Fibroblast of lung (primary cell): ENCODE results near the gene STARD13. TPM values are rescaled to one million over a fixed set of nuclear protein-coding genes. Genes with fewer than 3 reads are reported as not detected.

Experiments used
- DNase-seq, 2 donors: peaks; one replicate each; pipeline versions ENCODE4 v3.0.0 to v3.0.0-alpha.2; 2010; ENCODE audit warnings: low read depth in 2 of 2
- H2AFZ ChIP-seq: 2 replicates; pipeline ENCODE4 v1.5.1; 2012; ENCODE audit warnings: low read length, control low read depth, inconsistent platforms
- H3K27ac ChIP-seq: 2 replicates; pipeline ENCODE4 v1.5.1; 2011; ENCODE audit warnings: low read length, control low read depth; ENCODE audit not compliant: insufficient read depth
- H3K27me3 ChIP-seq: 2 replicates; pipeline ENCODE4 v1.5.1; 2011; ENCODE audit warnings: mild to moderate bottlenecking, low read length; ENCODE audit not compliant: control insufficient read depth, insufficient read depth
- H3K36me3 ChIP-seq: 2 replicates; pipeline ENCODE4 v1.5.1; 2011; ENCODE audit warnings: low read length; ENCODE audit not compliant: control insufficient read depth, insufficient read depth
- H3K4me1 ChIP-seq: 2 replicates; pipeline ENCODE4 v1.5.1; 2011; ENCODE audit warnings: low read length; ENCODE audit not compliant: control insufficient read depth, insufficient read depth; ENCODE audit errors: extremely low read depth
- H3K4me2 ChIP-seq: 2 replicates; pipeline ENCODE4 v1.5.1; 2011; ENCODE audit warnings: low read length, control low read depth; ENCODE audit not compliant: insufficient read depth; ENCODE audit errors: extremely low read depth
- H3K4me3 ChIP-seq, 4 experiments: fragments of 200-600 bp in 1 of 4; sonication (generic) in 1 of 4; replicated peaks in 1 of 4; 2 replicates each; pipeline ENCODE4 v1.5.1; 2011 to 2016; ENCODE audit warnings: low read length in 4 of 4, low read depth in 3 of 4, mild to moderate bottlenecking in 3 of 4, control low read depth in 2 of 4, inconsistent platforms in 1 of 4, mixed read lengths in 1 of 4; ENCODE audit not compliant: insufficient read depth in 1 of 4; ENCODE audit errors: control extremely low read depth in 1 of 4
- H3K79me2 ChIP-seq: 2 replicates; pipeline ENCODE4 v1.5.1; 2012; ENCODE audit warnings: mild to moderate bottlenecking, low read length, inconsistent platforms; ENCODE audit not compliant: control insufficient read depth, insufficient read depth
- H3K9ac ChIP-seq: 2 replicates; pipeline ENCODE4 v1.5.1; 2011; ENCODE audit warnings: mild to moderate bottlenecking, low read length, control low read depth; ENCODE audit not compliant: insufficient read depth
- H3K9me3 ChIP-seq: 2 replicates; pipeline ENCODE4 v1.5.1; 2012; ENCODE audit warnings: low read depth, low read length; ENCODE audit not compliant: control insufficient read depth, insufficient read depth
- H4K20me1 ChIP-seq: 2 replicates; pipeline ENCODE4 v1.5.1; 2011; ENCODE audit warnings: low read length; ENCODE audit not compliant: control insufficient read depth, insufficient read depth; ENCODE audit errors: extremely low read depth
- EZH2 ChIP-seq: IDR thresholded peaks from 2 replicates; pipeline ENCODE4 v1.5.1; 2012; ENCODE audit warnings: low read length, control low read depth, mild to moderate bottlenecking; ENCODE audit errors: missing control alignments
- polyA plus RNA-seq, 2 donors: library from polyadenylated mRNA; depleted of rRNA in 1 of 2; stranded (reverse) in 1 of 2; unstranded in 1 of 2; fragments of >200 nt; gene quantifications; 2 replicates each; pipeline ENCODE4 v1.2.1, GENCODE V29; 2011 to 2012; ENCODE audit warnings: missing spikeins in 1 of 2
- total RNA-seq: library from RNA; depleted of rRNA; stranded (reverse); fragments of >200 nt; gene quantifications from 2 replicates; pipeline ENCODE4 v1.2.1, GENCODE V29; 2014
- TF ChIP-seq, protein P1 (sequence below), 2 donors: IDR thresholded peaks in 1 of 2; conservative IDR thresholded peaks in 1 of 2; 1 replicate in 1 of 2; 2 replicates in 1 of 2; pipeline ENCODE4 v1.5.1; 2011 to 2012; ENCODE audit warnings: low read length in 2 of 2, control low read depth in 1 of 2, inconsistent platforms in 1 of 2, low read depth in 1 of 2, mild to moderate bottlenecking in 1 of 2

Gene STARD13
- total and polyA plus RNA-seq, 2 donors (not counting 1 experiment from before 2014, with no cell fraction given) = 25.2 to 44.6 TPM

DNA sequence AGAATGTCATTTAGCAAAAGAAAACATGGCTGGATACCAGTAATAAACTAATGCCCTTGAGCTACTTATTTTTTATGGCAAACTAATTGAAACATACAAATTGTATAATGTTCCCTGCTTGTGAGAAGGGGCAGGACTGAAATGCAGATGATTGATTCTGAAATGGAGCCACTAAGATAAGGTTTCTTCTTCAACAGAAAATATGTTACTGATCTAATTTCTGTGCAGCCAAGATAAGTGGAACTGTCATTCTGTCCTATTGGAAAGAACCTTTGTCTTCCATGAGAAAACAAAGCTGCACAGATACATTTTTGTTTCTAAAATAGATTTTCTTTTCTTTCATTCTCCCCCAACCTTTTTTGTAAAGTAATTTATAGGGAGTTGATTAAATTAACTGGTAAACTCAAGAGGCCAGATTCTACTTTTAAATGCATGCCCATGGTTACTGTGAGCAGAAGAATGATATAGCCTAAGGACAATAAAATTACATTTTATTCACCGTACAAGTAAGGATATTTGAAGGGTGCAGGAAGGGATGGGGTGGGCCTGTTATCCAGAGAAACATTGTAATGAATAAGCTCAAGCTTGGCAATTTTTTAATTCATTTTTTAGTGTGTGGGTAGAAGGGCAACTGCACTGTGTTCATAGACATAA is 39.9 kb downstream of the STARD13 start:
- TF ChIP-seq EZH2 = no peak
- TF ChIP-seq, protein P1, sequence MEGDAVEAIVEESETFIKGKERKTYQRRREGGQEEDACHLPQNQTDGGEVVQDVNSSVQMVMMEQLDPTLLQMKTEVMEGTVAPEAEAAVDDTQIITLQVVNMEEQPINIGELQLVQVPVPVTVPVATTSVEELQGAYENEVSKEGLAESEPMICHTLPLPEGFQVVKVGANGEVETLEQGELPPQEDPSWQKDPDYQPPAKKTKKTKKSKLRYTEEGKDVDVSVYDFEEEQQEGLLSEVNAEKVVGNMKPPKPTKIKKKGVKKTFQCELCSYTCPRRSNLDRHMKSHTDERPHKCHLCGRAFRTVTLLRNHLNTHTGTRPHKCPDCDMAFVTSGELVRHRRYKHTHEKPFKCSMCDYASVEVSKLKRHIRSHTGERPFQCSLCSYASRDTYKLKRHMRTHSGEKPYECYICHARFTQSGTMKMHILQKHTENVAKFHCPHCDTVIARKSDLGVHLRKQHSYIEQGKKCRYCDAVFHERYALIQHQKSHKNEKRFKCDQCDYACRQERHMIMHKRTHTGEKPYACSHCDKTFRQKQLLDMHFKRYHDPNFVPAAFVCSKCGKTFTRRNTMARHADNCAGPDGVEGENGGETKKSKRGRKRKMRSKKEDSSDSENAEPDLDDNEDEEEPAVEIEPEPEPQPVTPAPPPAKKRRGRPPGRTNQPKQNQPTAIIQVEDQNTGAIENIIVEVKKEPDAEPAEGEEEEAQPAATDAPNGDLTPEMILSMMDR (conservative IDR thresholded peaks at IDR 0.05 in 1 of 2, IDR thresholded peaks at IDR 0.05 in 1 of 2; ENCODE audit: low read depth in 1 of 2, low read length in 2 of 2) = no peak
- H3K27me3 ChIP-seq = no peaks in the 10 kb centered on the region
- peaks cover 7% of the 10 kb centered on the region for H3K4me1 ChIP-seq
- H3K9me3 ChIP-seq = no peaks in the 10 kb centered on the region
- DNase-seq = no peak
- H3K4me3 ChIP-seq = no peak overlapping the region
- H3K4me2 ChIP-seq = no peak overlapping the region
- no peak overlapping the region for H3K9ac ChIP-seq
- peaks cover 82% of the 10 kb centered on the region for H3K79me2 ChIP-seq
- H4K20me1 ChIP-seq = no peaks in the 10 kb centered on the region
- peaks cover 2% of the 10 kb centered on the region for H3K36me3 ChIP-seq
- H2AFZ ChIP-seq = no peak overlapping the region
- no peak overlapping the region for H3K27ac ChIP-seq

DNA sequence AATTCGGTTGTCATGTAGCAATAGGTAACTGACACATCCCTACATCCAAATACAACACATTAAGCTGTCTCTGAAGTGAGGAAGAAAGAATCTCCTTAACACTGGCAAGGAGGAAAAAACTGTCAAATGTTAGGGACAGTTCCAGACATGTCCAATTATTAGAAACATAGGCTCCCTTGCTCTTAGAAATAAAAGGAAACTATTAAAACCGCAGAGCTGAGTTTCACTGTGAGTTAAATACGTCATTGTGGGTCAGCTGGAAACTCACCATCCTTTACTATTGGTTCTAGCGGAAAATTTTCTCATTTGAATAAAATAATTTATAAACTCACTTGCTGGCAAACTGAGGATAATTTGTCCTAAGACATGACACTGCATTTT is 40.7 kb downstream of the STARD13 start:
- Histone ChIP-seq H3K9me3 (peaks cover 2% of the 10 kb centered on the region), H3K27me3 (no peaks in the 10 kb centered on the region), H4K20me1 (no peaks in the 10 kb centered on the region), H2AFZ (no peak overlapping the region), H3K4me3 (no peak overlapping the region), H3K9ac (no peak overlapping the region), H3K27ac (no peak overlapping the region), H3K4me1 (peaks cover 3% of the 10 kb centered on the region), H3K4me2 (no peak overlapping the region), H3K79me2 (peaks cover 82% of the 10 kb centered on the region), H3K36me3 (peaks cover 2% of the 10 kb centered on the region)
- TF ChIP-seq, protein P1 (conservative IDR thresholded peaks at IDR 0.05 in 1 of 2, IDR thresholded peaks at IDR 0.05 in 1 of 2; ENCODE audit: low read depth in 1 of 2, low read length in 2 of 2) = no peak
- no peak for TF ChIP-seq EZH2
- no peak for DNase-seq

DNA sequence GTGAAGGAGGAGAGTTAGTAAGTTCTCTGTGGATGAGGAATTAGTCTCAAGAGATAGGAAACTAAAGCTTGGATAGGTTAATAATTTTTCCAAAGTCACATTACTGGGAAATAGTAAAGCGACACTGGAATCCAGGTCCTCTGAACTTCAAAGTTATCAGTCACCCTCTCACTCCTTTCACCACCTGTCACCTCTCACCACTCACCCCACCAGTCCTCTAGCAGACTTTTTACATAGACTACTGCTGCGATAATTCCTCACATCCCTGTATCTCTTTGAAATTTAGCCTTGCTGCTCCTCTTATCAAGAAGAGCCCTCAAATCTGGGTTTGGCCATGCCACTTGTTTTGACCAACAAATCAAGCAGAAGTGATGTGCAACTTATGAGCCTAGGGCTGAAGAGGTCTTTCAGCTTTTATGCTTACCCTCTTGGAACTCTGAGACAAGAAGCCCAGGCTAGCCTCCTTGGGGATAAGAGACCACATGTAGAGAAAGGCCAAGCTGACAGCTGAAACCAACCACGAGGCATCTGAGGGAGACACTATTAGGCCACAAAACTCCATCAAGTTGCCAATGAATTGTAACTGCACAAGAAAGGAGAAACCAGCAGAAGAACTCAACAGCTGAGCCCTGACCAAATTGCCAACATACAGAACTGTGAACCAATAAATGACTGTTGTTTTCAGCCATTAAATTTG is 41.2 kb downstream of the STARD13 start:
- H4K20me1 ChIP-seq = no peaks in the 10 kb centered on the region

More for the DNA sequence above, 41.2 kb downstream of the STARD13 start:
- Histone ChIP-seq H2AFZ (no peak overlapping the region), H3K4me3 (no peak overlapping the region), H3K9me3 (peaks cover 2% of the 10 kb centered on the region), H3K27me3 (no peaks in the 10 kb centered on the region), H3K9ac (no peak overlapping the region), H3K4me1 (peaks cover 2% of the 10 kb centered on the region), H3K79me2 (peaks cover 82% of the 10 kb centered on the region), H3K27ac (no peak overlapping the region), H3K36me3 (peaks cover 2% of the 10 kb centered on the region), H3K4me2 (no peak overlapping the region)
- DNase-seq = no peak
- TF ChIP-seq EZH2 = no peak
- TF ChIP-seq, protein P1 (conservative IDR thresholded peaks at IDR 0.05 in 1 of 2, IDR thresholded peaks at IDR 0.05 in 1 of 2; ENCODE audit: low read depth in 1 of 2, low read length in 2 of 2) = no peak
